Neural cell (in vitro differentiated cells): Measurements from ENCODE around the gene SAMD14. TPM values are rescaled to one million over a fixed set of nuclear protein-coding genes. Genes with fewer than 3 reads are reported as not detected.

ENCODE experiments used
- H2AFZ ChIP-seq: fragments of 200-600, 300-800 bp; sonication (generic), shearing (Covaris generic); 2 replicates; pipeline ENCODE4 v1.6.0; 2014; ENCODE audit warnings: low read depth, mild to moderate bottlenecking, antibody characterized with exemption, low read length, moderate library complexity
- H3F3A ChIP-seq: fragments of 200-600 bp; shearing (Covaris generic); 2 replicates; pipeline ENCODE4 v1.6.1; 2016; ENCODE audit warnings: mild to moderate bottlenecking, moderate library complexity, mixed read lengths, antibody characterized with exemption, low read length; ENCODE audit not compliant: insufficient read depth, poor library complexity, severe bottlenecking
- H3K27ac ChIP-seq: fragments of 200-600, 300-800 bp; sonication (generic), shearing (Covaris generic); 2 replicates; pipeline ENCODE4 v1.5.1; 2014; ENCODE audit warnings: mild to moderate bottlenecking, low read length, moderate library complexity
- H3K27me3 ChIP-seq: fragments of 300-800, 200-600 bp; sonication (generic), shearing (Covaris generic); 2 replicates; pipeline ENCODE4 v1.6.0; 2014; ENCODE audit warnings: mild to moderate bottlenecking, low read depth, low read length, moderate library complexity; ENCODE audit not compliant: insufficient read depth
- H3K36me3 ChIP-seq: fragments of 300-800, 200-600 bp; sonication (generic), shearing (Covaris generic); 2 replicates; pipeline ENCODE4 v1.5.1; 2014; ENCODE audit warnings: mild to moderate bottlenecking, antibody characterized with exemption, low read length, moderate library complexity; ENCODE audit not compliant: insufficient read depth
- H3K4me2 ChIP-seq: fragments of 300-800, 200-600 bp; sonication (generic), shearing (Covaris generic); 2 replicates; pipeline ENCODE4 v1.6.0; 2014; ENCODE audit warnings: mild to moderate bottlenecking, low read length
- H3K4me3 ChIP-seq: fragments of 300-800, 200-600 bp; sonication (generic), shearing (Covaris generic); 2 replicates; pipeline ENCODE4 v1.5.1; 2014; ENCODE audit warnings: mild to moderate bottlenecking, low read length, moderate library complexity
- H3K79me2 ChIP-seq: fragments of 200-600 bp; shearing (Covaris generic); replicated peaks from 2 replicates; pipeline ENCODE4 v1.6.0; 2014; ENCODE audit warnings: mild to moderate bottlenecking, low read length, moderate library complexity; ENCODE audit not compliant: insufficient read depth
- H3K9ac ChIP-seq: fragments of 300-800, 200-600 bp; sonication (generic), shearing (Covaris generic); 2 replicates; pipeline ENCODE4 v1.6.1; 2016; ENCODE audit warnings: mild to moderate bottlenecking, low read length, mixed read lengths
- H3K9me2 ChIP-seq: fragments of 200-600 bp; shearing (Covaris generic); 2 replicates; pipeline ENCODE4 v1.6.1; 2016; ENCODE audit warnings: mild to moderate bottlenecking, low read length, mixed read lengths; ENCODE audit not compliant: insufficient read depth
- H3K9me3 ChIP-seq: fragments of 200-600, 300-800 bp; sonication (generic), shearing (Covaris generic); 2 replicates; pipeline ENCODE4 v1.6.1; 2016; ENCODE audit warnings: mild to moderate bottlenecking, mixed run types, low read length, moderate library complexity, mixed read lengths
- H4K20me1 ChIP-seq: fragments of 200-600 bp; shearing (Covaris generic); 2 replicates; pipeline ENCODE4 v1.6.1; 2016; ENCODE audit warnings: mild to moderate bottlenecking, mixed run types; ENCODE audit not compliant: insufficient read depth
- EP300 ChIP-seq: fragments of 450-650 bp; conservative IDR thresholded peaks from 2 replicates; pipeline ENCODE4 v1.6.1; 2014; ENCODE audit warnings: antibody characterized with exemption, mild to moderate bottlenecking, moderate library complexity; ENCODE audit not compliant: poor library complexity, severe bottlenecking
- EZH2 ChIP-seq: fragments of 200-600, 300-800 bp; shearing (Covaris generic), sonication (generic); IDR thresholded peaks from 2 replicates; pipeline ENCODE4 v1.6.1; 2014; ENCODE audit warnings: antibody characterized with exemption, low read length, borderline replicate concordance, mild to moderate bottlenecking; ENCODE audit not compliant: insufficient read depth, poor library complexity, severe bottlenecking
- MXI1 ChIP-seq: fragments of 450-650 bp; conservative IDR thresholded peaks from 2 replicates; pipeline ENCODE4 v1.6.1; 2014; ENCODE audit warnings: antibody characterized with exemption, mild to moderate bottlenecking; ENCODE audit not compliant: poor library complexity, severe bottlenecking
- POLR2AphosphoS5 ChIP-seq: IDR thresholded peaks from 2 replicates; pipeline ENCODE4 v1.6.1; 2012
- RAD21 ChIP-seq: fragments of 450-650 bp; conservative IDR thresholded peaks from 2 replicates; pipeline ENCODE4 v1.6.1; 2014; ENCODE audit warnings: antibody characterized with exemption, mild to moderate bottlenecking, moderate library complexity
- SMC3 ChIP-seq: fragments of 450-650 bp; conservative IDR thresholded peaks from 2 replicates; pipeline ENCODE4 v1.6.1; 2014; ENCODE audit warnings: antibody characterized with exemption, mild to moderate bottlenecking, moderate library complexity; ENCODE audit not compliant: poor library complexity
- TAF1 ChIP-seq: IDR thresholded peaks from 2 replicates; pipeline ENCODE4 v1.6.1; 2012; ENCODE audit warnings: low read depth
- polyA plus RNA-seq: library from polyadenylated mRNA; depleted of rRNA; stranded (reverse); fragments of >200 nt; gene quantifications from 2 replicates; pipeline ENCODE4 v1.2.3, GENCODE V29; 2014
- TF ChIP-seq, protein P1 (sequence below): IDR thresholded peaks from 2 replicates; pipeline ENCODE4 v1.6.1; 2012; ENCODE audit warnings: borderline replicate concordance
- TF ChIP-seq, protein P2 (sequence below): fragments of 450-650 bp; IDR thresholded peaks from 2 replicates; pipeline ENCODE4 v1.5.1; 2014; ENCODE audit warnings: antibody characterized with exemption, mild to moderate bottlenecking, moderate library complexity; ENCODE audit not compliant: poor library complexity, severe bottlenecking

Gene SAMD14
- polyA plus RNA-seq, 1 donor from 2014 or later = 105 TPM

DNA sequence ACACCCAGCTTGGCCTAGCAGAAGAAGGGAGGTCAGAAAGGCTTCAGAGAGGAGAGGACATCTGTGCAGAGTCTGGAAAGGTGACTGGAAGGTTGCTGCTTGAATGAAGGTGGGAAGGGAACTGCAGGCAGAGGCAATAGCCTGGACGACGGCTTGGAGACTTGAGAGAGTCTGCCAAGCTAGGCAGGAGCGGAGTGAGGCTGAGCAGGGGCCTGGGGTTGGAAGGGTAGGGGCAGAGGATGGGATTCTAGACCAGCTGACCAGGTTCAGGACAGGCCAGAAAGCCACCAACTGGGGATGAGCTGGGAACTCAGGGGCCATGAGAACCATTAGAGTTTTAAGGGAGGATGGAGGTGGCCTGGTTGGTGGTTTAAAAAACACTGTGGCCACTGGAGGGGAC lies 35.5 kb upstream of the SAMD14 start:
- no peak overlapping the region for H3K9ac ChIP-seq
- H3K4me3 ChIP-seq = no peak overlapping the region
- H3K36me3 ChIP-seq = no peaks in the 10 kb centered on the region
- TF ChIP-seq TAF1 = no peak
- TF ChIP-seq, protein P1, sequence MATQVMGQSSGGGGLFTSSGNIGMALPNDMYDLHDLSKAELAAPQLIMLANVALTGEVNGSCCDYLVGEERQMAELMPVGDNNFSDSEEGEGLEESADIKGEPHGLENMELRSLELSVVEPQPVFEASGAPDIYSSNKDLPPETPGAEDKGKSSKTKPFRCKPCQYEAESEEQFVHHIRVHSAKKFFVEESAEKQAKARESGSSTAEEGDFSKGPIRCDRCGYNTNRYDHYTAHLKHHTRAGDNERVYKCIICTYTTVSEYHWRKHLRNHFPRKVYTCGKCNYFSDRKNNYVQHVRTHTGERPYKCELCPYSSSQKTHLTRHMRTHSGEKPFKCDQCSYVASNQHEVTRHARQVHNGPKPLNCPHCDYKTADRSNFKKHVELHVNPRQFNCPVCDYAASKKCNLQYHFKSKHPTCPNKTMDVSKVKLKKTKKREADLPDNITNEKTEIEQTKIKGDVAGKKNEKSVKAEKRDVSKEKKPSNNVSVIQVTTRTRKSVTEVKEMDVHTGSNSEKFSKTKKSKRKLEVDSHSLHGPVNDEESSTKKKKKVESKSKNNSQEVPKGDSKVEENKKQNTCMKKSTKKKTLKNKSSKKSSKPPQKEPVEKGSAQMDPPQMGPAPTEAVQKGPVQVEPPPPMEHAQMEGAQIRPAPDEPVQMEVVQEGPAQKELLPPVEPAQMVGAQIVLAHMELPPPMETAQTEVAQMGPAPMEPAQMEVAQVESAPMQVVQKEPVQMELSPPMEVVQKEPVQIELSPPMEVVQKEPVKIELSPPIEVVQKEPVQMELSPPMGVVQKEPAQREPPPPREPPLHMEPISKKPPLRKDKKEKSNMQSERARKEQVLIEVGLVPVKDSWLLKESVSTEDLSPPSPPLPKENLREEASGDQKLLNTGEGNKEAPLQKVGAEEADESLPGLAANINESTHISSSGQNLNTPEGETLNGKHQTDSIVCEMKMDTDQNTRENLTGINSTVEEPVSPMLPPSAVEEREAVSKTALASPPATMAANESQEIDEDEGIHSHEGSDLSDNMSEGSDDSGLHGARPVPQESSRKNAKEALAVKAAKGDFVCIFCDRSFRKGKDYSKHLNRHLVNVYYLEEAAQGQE = no peak
- TF ChIP-seq POLR2AphosphoS5 = no peak
- TF ChIP-seq MXI1 = no peak
- TF ChIP-seq, protein P2, sequence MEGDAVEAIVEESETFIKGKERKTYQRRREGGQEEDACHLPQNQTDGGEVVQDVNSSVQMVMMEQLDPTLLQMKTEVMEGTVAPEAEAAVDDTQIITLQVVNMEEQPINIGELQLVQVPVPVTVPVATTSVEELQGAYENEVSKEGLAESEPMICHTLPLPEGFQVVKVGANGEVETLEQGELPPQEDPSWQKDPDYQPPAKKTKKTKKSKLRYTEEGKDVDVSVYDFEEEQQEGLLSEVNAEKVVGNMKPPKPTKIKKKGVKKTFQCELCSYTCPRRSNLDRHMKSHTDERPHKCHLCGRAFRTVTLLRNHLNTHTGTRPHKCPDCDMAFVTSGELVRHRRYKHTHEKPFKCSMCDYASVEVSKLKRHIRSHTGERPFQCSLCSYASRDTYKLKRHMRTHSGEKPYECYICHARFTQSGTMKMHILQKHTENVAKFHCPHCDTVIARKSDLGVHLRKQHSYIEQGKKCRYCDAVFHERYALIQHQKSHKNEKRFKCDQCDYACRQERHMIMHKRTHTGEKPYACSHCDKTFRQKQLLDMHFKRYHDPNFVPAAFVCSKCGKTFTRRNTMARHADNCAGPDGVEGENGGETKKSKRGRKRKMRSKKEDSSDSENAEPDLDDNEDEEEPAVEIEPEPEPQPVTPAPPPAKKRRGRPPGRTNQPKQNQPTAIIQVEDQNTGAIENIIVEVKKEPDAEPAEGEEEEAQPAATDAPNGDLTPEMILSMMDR = no peak
- TF ChIP-seq EP300 = no peak
- TF ChIP-seq EZH2 = no peak
- TF ChIP-seq RAD21 = no peak
- no peak for TF ChIP-seq SMC3
- no peak overlapping the region for H3K4me2 ChIP-seq
- H3K79me2 ChIP-seq = no peaks in the 10 kb centered on the region
- H2AFZ ChIP-seq = no peak overlapping the region
- no peaks in the 10 kb centered on the region for H4K20me1 ChIP-seq
- no peaks in the 10 kb centered on the region for H3F3A ChIP-seq
- no peaks in the 10 kb centered on the region for H3K9me2 ChIP-seq
- H3K27me3 ChIP-seq = no peaks in the 10 kb centered on the region
- no peak overlapping the region for H3K27ac ChIP-seq
- no peaks in the 10 kb centered on the region for H3K9me3 ChIP-seq

DNA sequence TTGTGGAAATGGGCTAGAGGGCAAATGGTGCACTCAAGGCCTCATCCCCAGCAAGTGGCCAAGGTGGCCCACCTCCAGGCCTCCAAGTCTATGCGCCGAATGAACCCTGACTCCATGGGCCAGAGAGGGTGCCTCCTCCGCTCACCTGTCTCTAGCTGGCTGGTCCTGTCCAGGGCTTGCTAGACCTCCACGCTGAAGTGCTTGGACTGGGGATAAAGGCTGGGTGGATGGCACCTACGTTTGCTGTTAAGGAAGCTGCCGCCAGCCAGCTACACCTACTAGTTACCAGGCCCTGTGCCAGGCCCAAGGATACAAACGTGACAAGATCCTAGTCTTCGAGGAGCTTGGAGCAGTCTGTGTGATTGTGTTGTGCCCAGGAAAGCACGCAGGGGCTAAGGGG lies 35.1 kb upstream of the SAMD14 start:
- TF ChIP-seq RAD21 = no peak
- no peak for TF ChIP-seq TAF1
- no peak for TF ChIP-seq EP300
- TF ChIP-seq EZH2 = no peak
- TF ChIP-seq, protein P2 = no peak
- TF ChIP-seq MXI1 = no peak
- H2AFZ ChIP-seq = no peak overlapping the region
- H3F3A ChIP-seq = no peaks in the 10 kb centered on the region
- H3K4me3 ChIP-seq = no peak overlapping the region
- H3K36me3 ChIP-seq = no peaks in the 10 kb centered on the region
- H3K27ac ChIP-seq = no peak overlapping the region
- no peaks in the 10 kb centered on the region for H3K9me3 ChIP-seq
- H4K20me1 ChIP-seq = no peaks in the 10 kb centered on the region
- no peaks in the 10 kb centered on the region for H3K27me3 ChIP-seq
- H3K9me2 ChIP-seq = no peaks in the 10 kb centered on the region
- no peak overlapping the region for H3K9ac ChIP-seq
- H3K79me2 ChIP-seq = no peaks in the 10 kb centered on the region
- no peak overlapping the region for H3K4me2 ChIP-seq
